ENCODE results near the gene FAM120B.

Gene FAM120B, protein sequence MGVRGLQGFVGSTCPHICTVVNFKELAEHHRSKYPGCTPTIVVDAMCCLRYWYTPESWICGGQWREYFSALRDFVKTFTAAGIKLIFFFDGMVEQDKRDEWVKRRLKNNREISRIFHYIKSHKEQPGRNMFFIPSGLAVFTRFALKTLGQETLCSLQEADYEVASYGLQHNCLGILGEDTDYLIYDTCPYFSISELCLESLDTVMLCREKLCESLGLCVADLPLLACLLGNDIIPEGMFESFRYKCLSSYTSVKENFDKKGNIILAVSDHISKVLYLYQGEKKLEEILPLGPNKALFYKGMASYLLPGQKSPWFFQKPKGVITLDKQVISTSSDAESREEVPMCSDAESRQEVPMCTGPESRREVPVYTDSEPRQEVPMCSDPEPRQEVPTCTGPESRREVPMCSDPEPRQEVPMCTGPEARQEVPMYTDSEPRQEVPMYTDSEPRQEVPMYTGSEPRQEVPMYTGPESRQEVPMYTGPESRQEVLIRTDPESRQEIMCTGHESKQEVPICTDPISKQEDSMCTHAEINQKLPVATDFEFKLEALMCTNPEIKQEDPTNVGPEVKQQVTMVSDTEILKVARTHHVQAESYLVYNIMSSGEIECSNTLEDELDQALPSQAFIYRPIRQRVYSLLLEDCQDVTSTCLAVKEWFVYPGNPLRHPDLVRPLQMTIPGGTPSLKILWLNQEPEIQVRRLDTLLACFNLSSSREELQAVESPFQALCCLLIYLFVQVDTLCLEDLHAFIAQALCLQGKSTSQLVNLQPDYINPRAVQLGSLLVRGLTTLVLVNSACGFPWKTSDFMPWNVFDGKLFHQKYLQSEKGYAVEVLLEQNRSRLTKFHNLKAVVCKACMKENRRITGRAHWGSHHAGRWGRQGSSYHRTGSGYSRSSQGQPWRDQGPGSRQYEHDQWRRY

DNA sequence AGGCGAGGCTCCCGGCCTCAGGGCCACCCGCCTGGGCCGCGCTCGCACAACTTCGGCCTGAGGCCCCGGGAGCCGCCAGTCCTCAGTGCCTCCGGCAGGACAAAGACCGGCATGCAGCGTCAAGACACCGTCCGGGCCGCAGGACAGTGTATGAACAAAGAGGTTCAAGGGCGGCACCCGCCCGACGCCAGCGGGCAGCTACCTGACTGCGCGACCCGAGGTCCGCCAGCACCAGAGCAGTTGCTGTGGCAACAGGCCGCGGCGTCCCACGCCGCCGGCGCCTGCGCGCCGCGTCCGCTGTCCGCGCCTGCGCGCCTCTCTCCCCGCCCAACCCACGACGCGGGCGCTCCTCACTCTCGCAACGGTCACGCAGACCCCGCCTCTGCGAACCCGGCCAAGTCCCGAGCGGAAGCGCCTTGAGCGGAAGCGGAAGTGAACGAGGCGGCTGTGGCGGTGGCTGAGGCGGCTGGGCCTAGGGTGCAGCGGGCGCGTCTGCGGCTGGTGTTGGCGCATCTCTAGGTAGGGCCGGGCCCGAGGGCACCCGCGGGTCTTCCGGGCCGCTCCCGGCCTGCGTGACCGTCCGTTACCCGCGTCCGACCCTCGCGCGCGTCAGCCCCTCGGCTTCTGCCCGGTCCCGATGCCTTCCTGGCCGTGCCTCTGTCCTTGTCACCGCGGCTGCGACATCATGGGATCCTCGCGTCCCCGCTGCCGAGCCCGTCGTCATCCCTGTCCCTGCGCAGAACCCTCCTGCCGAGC lies at the start of gene FAM120B:
Gene FAM120B (plus strand): TSS at position 435 of the 756 bp plus-strand sequence. CDS start 10,633 bp downstream, outside the sequence.
- DNase-seq (peak; percentile 96), ATAC-seq (ENCODE audit: insufficient read depth, low read depth) (peak; percentile 98)
- Histone ChIP-seq H3K36me3 (ENCODE audit: insufficient read depth, low read length) (peaks cover 9% of the 10 kb centered on the region; the same call in 1 of the 2 replicates), H3K79me2 (ENCODE audit: insufficient read depth, low read length) (peaks cover 49% of the 10 kb centered on the region), H4K20me1 (ENCODE audit: insufficient read depth, low read length) (peaks cover 20% of the 10 kb centered on the region), H3K4me1 (ENCODE audit: insufficient read depth, low read length) (peaks cover 30% of the 10 kb centered on the region), H3K9ac (ENCODE audit: low read depth, low read length) (peak within 1 kb of the TSS; percentile 94), H3K27me3 (ENCODE audit: insufficient read depth, low read length, poor library complexity) (no peaks in the 10 kb centered on the region), H3K4me3 (ENCODE audit: low read depth in 1 of 2, low read length in 2 of 2) (peak within 1 kb of the TSS; percentile 85 to 99), H2AFZ (ENCODE audit: low read depth, low read length) (peak within 1 kb of the TSS; percentile 95), H3K9me3 (ENCODE audit: insufficient read depth, low read length, severe bottlenecking) (no peaks in the 10 kb centered on the region), H3K27ac (ENCODE audit: low read length) (peak within 1 kb of the TSS; percentile 90), H3K4me2 (ENCODE audit: insufficient read depth, low read length) (peak within 1 kb of the TSS; percentile 92)
- TF ChIP-seq EZH2 (IDR thresholded peaks at IDR 0.05; ENCODE audit: borderline replicate concordance, low read depth, low read length, severe bottlenecking) = no peak

DNA sequence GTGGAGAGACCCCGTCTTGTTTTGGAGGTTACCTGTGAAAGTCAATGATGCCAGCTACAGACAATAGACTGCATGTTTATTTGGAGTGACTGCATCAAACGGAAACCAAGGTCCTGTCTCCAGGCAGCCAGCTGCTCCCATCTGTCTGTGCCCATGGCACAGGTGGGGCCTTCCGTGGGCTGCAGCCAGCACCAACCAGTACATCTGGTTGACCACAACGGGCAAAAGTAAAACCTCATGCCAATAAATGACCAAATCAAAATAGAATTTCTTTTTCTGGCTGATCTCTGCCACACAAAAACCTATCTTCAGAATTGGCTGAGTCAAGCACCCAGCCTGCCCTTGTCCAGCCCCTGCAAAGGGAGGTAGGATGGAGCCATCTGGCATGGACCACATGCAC lies 49.2 kb upstream of the FAM120B start:
- Histone ChIP-seq H3K9me3 (ENCODE audit: insufficient read depth, low read length, severe bottlenecking) (no peaks in the 10 kb centered on the region), H3K4me1 (ENCODE audit: insufficient read depth, low read length) (no peaks in the 10 kb centered on the region), H2AFZ (ENCODE audit: low read depth, low read length) (no peak overlapping the region), H3K27me3 (ENCODE audit: insufficient read depth, low read length, poor library complexity) (no peaks in the 10 kb centered on the region), H3K4me2 (ENCODE audit: insufficient read depth, low read length) (no peak overlapping the region), H3K4me3 (ENCODE audit: low read depth in 1 of 2, low read length in 2 of 2) (no peak overlapping the region), H3K27ac (ENCODE audit: low read length) (no peak overlapping the region), H3K36me3 (ENCODE audit: insufficient read depth, low read length) (no peaks in the 10 kb centered on the region), H3K9ac (ENCODE audit: low read depth, low read length) (no peak overlapping the region), H4K20me1 (ENCODE audit: insufficient read depth, low read length) (no peaks in the 10 kb centered on the region), H3K79me2 (ENCODE audit: insufficient read depth, low read length) (no peaks in the 10 kb centered on the region)
- no peak for TF ChIP-seq EZH2 (IDR thresholded peaks at IDR 0.05; ENCODE audit: borderline replicate concordance, low read depth, low read length, severe bottlenecking)
- TF ChIP-seq, protein P1, sequence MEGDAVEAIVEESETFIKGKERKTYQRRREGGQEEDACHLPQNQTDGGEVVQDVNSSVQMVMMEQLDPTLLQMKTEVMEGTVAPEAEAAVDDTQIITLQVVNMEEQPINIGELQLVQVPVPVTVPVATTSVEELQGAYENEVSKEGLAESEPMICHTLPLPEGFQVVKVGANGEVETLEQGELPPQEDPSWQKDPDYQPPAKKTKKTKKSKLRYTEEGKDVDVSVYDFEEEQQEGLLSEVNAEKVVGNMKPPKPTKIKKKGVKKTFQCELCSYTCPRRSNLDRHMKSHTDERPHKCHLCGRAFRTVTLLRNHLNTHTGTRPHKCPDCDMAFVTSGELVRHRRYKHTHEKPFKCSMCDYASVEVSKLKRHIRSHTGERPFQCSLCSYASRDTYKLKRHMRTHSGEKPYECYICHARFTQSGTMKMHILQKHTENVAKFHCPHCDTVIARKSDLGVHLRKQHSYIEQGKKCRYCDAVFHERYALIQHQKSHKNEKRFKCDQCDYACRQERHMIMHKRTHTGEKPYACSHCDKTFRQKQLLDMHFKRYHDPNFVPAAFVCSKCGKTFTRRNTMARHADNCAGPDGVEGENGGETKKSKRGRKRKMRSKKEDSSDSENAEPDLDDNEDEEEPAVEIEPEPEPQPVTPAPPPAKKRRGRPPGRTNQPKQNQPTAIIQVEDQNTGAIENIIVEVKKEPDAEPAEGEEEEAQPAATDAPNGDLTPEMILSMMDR (IDR thresholded peaks at IDR 0.05; ENCODE audit: borderline replicate concordance, extremely low read depth, low read length, poor library complexity, severe bottlenecking) = no peak
- no peak for DNase-seq
- no peak for ATAC-seq (ENCODE audit: insufficient read depth, low read depth)

DNA sequence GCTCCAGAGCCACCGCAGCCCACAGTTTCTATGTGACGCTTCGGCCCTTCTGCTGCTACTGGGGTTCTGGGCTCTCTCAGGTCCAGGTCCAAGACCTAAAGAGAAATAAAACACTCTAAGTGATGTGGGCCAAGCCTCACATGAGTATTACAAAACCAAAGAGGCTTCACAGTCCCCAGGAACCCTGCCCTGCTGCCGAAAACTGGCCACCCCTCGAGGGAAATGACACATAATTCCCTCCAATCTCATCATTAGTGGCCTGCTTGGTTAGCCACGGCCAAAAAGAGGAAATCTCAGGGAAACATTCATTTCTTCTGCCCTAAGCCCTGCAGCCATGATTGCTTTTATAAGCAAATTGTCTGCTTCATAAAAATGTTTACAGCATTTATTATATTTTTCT lies 48.2 kb upstream of the FAM120B start:
- Histone ChIP-seq H3K36me3 (ENCODE audit: insufficient read depth, low read length) (no peaks in the 10 kb centered on the region), H3K4me2 (ENCODE audit: insufficient read depth, low read length) (no peak overlapping the region), H2AFZ (ENCODE audit: low read depth, low read length) (no peak overlapping the region), H3K9me3 (ENCODE audit: insufficient read depth, low read length, severe bottlenecking) (no peaks in the 10 kb centered on the region), H3K79me2 (ENCODE audit: insufficient read depth, low read length) (no peaks in the 10 kb centered on the region), H3K4me1 (ENCODE audit: insufficient read depth, low read length) (no peaks in the 10 kb centered on the region), H3K27ac (ENCODE audit: low read length) (no peak overlapping the region), H3K9ac (ENCODE audit: low read depth, low read length) (no peak overlapping the region), H4K20me1 (ENCODE audit: insufficient read depth, low read length) (no peaks in the 10 kb centered on the region), H3K4me3 (ENCODE audit: low read depth in 1 of 2, low read length in 2 of 2) (no peak overlapping the region), H3K27me3 (ENCODE audit: insufficient read depth, low read length, poor library complexity) (no peaks in the 10 kb centered on the region)
- ATAC-seq (ENCODE audit: insufficient read depth, low read depth) = no peak
- TF ChIP-seq EZH2 (IDR thresholded peaks at IDR 0.05; ENCODE audit: borderline replicate concordance, low read depth, low read length, severe bottlenecking) = no peak
- TF ChIP-seq, protein P1 (IDR thresholded peaks at IDR 0.05; ENCODE audit: borderline replicate concordance, extremely low read depth, low read length, poor library complexity, severe bottlenecking) = no peak
- no peak for DNase-seq
